MCF 10A (cell line): ENCODE measurements around the gene PPP1R37. TPM values are rescaled to one million over a fixed set of nuclear protein-coding genes. Genes with fewer than 3 reads are reported as not detected.

Source experiments
- BruUV-seq: library from RNA; stranded (reverse); fragments of 400-500 nt; replicated peaks from 2 replicates; lab custom pipeline; 2021; lab: Mats Ljungman, UMichigan
- CTCF ChIA-PET: fragments of 300-600 bp; sonication (Branson Sonifier 250); formaldehyde crosslinking; extraction: SDS; loops from one replicate; lab custom pipeline; 2021; ENCODE audit warnings: antibody characterized with exemption, inconsistent platforms; lab: Yijun Ruan, JAX
- POLR2A ChIA-PET: fragments of 300-600, 350-650 bp; sonication (Branson Sonifier 250); formaldehyde crosslinking; extraction: SDS; loops from one replicate; lab custom pipeline; 2020; ENCODE audit warnings: antibody characterized with exemption, inconsistent platforms; lab: Yijun Ruan, JAX
- DNase-seq: peaks from one replicate; pipeline ENCODE4 v3.0.0-alpha.2; 2018; ENCODE audit not compliant: unreplicated experiment
- H3K27ac Mint-ChIP-seq: one replicate; pipeline ENCODE4 v1.8.0; 2022; ENCODE audit warnings: mild to moderate bottlenecking, low read depth, mixed read lengths; ENCODE audit not compliant: unreplicated experiment
- H3K27me3 Mint-ChIP-seq: one replicate; pipeline ENCODE4 v1.8.0; 2022; ENCODE audit warnings: mixed read lengths; ENCODE audit not compliant: insufficient read depth, unreplicated experiment
- H3K36me3 Mint-ChIP-seq: one replicate; pipeline ENCODE4 v1.8.0; 2022; ENCODE audit warnings: mild to moderate bottlenecking, moderate library complexity, mixed read lengths; ENCODE audit not compliant: insufficient read depth, unreplicated experiment
- H3K4me1 Mint-ChIP-seq: one replicate; pipeline ENCODE4 v1.8.0; 2022; ENCODE audit warnings: mixed read lengths; ENCODE audit not compliant: insufficient read depth, unreplicated experiment
- H3K4me3 Mint-ChIP-seq: one replicate; pipeline ENCODE4 v1.8.0; 2022; ENCODE audit warnings: mild to moderate bottlenecking, moderate library complexity, mixed read lengths; ENCODE audit not compliant: unreplicated experiment
- H3K9me3 Mint-ChIP-seq: one replicate; pipeline ENCODE4 v1.8.0; 2022; ENCODE audit warnings: mixed read lengths; ENCODE audit not compliant: unreplicated experiment
- CTCF ChIP-seq: fragments of 200-600 bp; IDR thresholded peaks from one replicate; pipeline ENCODE4 v1.8.0; 2022; ENCODE audit warnings: antibody characterized with exemption, mild to moderate bottlenecking; ENCODE audit not compliant: unreplicated experiment
- intact Hi-C: fragments of 100-400 bp; cut with micrococcal nuclease; formaldehyde crosslinking; loops from 2 replicates; pipeline ENCODE4 v1.14.1; 2022
- total RNA-seq: library from RNA; stranded (reverse); gene quantifications from 2 replicates; pipeline ENCODE4 v1.2.3, GENCODE V29; 2022

PPP1R37 gene
- total RNA-seq, 1 experiment from 2014 or later = 22.0 TPM

- ChIA-PET POLR2A (interaction anchor here (1.1 kb wide), 1 partner anchor 61 kb away, joined by 3 read pairs; no protein-coding TSS in a partner anchor), CTCF (interaction anchor here (0.5 to 1.1 kb wide), 4 partner anchors 11 to 93 kb away, joined by 3 read pairs; no protein-coding TSS in a partner anchor)
- peaks cover 11% of the 10 kb centered on the region for H3K4me1 Mint-ChIP-seq
- no peak for TF ChIP-seq CTCF
- no peaks in the 10 kb centered on the region for H3K27me3 Mint-ChIP-seq
- no peaks in the 10 kb centered on the region for H3K9me3 Mint-ChIP-seq
- no TSS peak for BruUV-seq
- no peak for DNase-seq
- H3K27ac Mint-ChIP-seq = no peak overlapping the region
- H3K4me3 Mint-ChIP-seq = no peak overlapping the region
- intact Hi-C loops = no loop called here
- peaks cover 82% of the 10 kb centered on the region for H3K36me3 Mint-ChIP-seq
Measured at GRCh38 chr19:45061965-45062364, 31.0 kb upstream of the PPP1R37 start.

GRCh38 chr19:45063851-45064801 is 28.9 kb upstream of the PPP1R37 start:
- intact Hi-C loops = no loop called here
- Mint-ChIP-seq H3K4me3 (no peak overlapping the region), H3K9me3 (no peaks in the 10 kb centered on the region), H3K36me3 (peaks cover 80% of the 10 kb centered on the region), H3K4me1 (peaks cover 10% of the 10 kb centered on the region), H3K27ac (no peak overlapping the region), H3K27me3 (no peaks in the 10 kb centered on the region)
- BruUV-seq = no TSS peak
- no peak for TF ChIP-seq CTCF
- POLR2A ChIA-PET = no interaction called here
- DNase-seq = no peak
- CTCF ChIA-PET = interaction anchor here (0.6 kb wide), 2 partner anchors 25 to 97 kb away, joined by 3 to 5 read pairs; no protein-coding TSS in a partner anchor

- H3K27ac Mint-ChIP-seq = no peak overlapping the region
- DNase-seq = no peak
- TF ChIP-seq CTCF = no peak
Measured at GRCh38 chr19:45066921-45067661, 25.9 kb upstream of the PPP1R37 start.

GRCh38 chr19:45068041-45068440 is 24.9 kb upstream of the PPP1R37 start:
- DNase-seq = no peak
- intact Hi-C loops = no loop called here
- Mint-ChIP-seq H3K4me3 (no peak overlapping the region), H3K4me1 (no peaks in the 10 kb centered on the region), H3K36me3 (peaks cover 78% of the 10 kb centered on the region), H3K9me3 (no peaks in the 10 kb centered on the region), H3K27me3 (no peaks in the 10 kb centered on the region), H3K27ac (no peak overlapping the region)
- no TSS peak for BruUV-seq
- ChIA-PET CTCF (interaction anchor here (1.5 kb wide), 1 partner anchor 8 kb away, joined by 4 read pairs; no protein-coding TSS in a partner anchor), POLR2A (interaction anchor here (1.0 kb wide), 1 partner anchor 26 kb away, joined by 3 read pairs; no protein-coding TSS in a partner anchor)
- TF ChIP-seq CTCF = no peak

More at GRCh38 chr19:45066921-45067661, 25.9 kb upstream of the PPP1R37 start:
- Mint-ChIP-seq H3K36me3 (peaks cover 79% of the 10 kb centered on the region), H3K4me3 (no peak overlapping the region), H3K9me3 (no peaks in the 10 kb centered on the region), H3K4me1 (no peaks in the 10 kb centered on the region), H3K27me3 (no peaks in the 10 kb centered on the region)
- ChIA-PET CTCF (interaction anchor here (1.5 kb wide), 1 partner anchor 7 kb away, joined by 4 read pairs; no protein-coding TSS in a partner anchor), POLR2A (interaction anchor here (0.6 to 1.3 kb wide), 2 partner anchors 12 to 29 kb away, joined by 4 to 6 read pairs; partner anchors contain the start of gene GEMIN7)
- intact Hi-C loops = no loop called here
- no TSS peak for BruUV-seq
